Measurements from ENCODE around the gene ZFAND3. TPM values are rescaled to one million over a fixed set of nuclear protein-coding genes. Genes with fewer than 3 reads are reported as not detected.

The ZFAND3 gene
- total and polyA plus RNA-seq, 2 of the 4 experiments (the other 2 are of a cell fraction), result 10.9 to 26.7 TPM

DNA sequence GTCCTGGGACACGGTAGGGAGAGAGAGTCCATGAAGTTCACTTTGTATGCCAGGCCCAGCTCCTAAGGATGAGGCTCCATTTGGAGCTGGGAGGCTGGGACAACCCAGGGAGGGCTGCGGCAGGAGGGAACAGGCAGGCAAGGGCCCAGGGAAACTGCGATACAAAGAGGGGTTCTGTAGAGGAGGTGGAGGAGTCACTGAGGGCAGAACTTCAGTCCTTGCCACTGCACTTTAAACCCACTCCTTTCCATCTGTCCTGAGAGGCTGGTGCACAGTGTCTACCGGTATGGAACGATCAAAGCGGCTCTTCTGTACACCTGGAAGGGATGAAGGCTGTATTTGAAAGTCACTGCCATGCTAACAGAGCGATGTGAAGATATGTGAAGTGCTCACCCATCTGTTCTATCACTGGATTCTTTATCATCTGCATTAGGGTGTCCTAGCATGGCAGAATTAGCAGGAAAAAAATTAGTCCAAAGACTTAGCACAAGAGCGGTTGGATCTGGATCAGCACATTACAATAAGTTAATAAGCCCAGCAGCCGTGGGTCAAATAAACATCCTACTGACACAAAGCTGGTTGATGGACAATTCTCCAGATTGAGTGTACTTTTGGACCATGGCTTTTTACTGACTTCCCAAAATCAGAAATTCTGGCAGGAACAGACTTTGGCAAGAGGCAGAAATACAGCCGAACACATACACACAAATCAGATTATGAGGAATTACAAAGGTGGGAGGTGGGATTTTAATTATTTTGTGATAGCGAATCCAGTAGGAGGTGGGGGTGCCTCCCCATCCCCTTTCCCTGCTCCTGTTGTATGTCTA, 20.9 kb upstream of the ZFAND3 start:
- H3K27me3 ChIP-seq (ENCODE audit: control insufficient read depth, insufficient read depth, low read length), result peaks cover 8% of the 10 kb centered on the region
- H3K9ac ChIP-seq (ENCODE audit: low read depth, low read length), result no peak overlapping the region
- no peak overlapping the region for H2BK5ac ChIP-seq (ENCODE audit: low read depth, low read length, poor library complexity, severe bottlenecking)
- BruUV-seq (replicated peaks), result no TSS peak
- H2AK5ac ChIP-seq (ENCODE audit: low read depth, low read length), result no peak overlapping the region
- no peak for TF ChIP-seq MXI1 (IDR thresholded peaks at IDR 0.05; ENCODE audit: borderline replicate concordance, low read depth, low read length)
- no peak for TF ChIP-seq RFX5 (IDR thresholded peaks at IDR 0.05; ENCODE audit: low read depth, low read length)
- TF ChIP-seq, protein P1, sequence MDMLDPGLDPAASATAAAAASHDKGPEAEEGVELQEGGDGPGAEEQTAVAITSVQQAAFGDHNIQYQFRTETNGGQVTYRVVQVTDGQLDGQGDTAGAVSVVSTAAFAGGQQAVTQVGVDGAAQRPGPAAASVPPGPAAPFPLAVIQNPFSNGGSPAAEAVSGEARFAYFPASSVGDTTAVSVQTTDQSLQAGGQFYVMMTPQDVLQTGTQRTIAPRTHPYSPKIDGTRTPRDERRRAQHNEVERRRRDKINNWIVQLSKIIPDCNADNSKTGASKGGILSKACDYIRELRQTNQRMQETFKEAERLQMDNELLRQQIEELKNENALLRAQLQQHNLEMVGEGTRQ (IDR thresholded peaks at IDR 0.05; ENCODE audit: low read depth, low read length), result no peak
- no peak overlapping the region for H3K18ac ChIP-seq (ENCODE audit: low read depth, low read length)
- no peak overlapping the region for H3K56ac ChIP-seq (ENCODE audit: extremely low read depth, insufficient read depth, low read length)
- DNase-seq, result no peak
- H2BK120ac ChIP-seq (ENCODE audit: low read depth, low read length), result no peak overlapping the region
- CTCF ChIA-PET, result no interaction called here
- no peak overlapping the region for H2AK9ac ChIP-seq (replicated peaks; ENCODE audit: low read depth, low read length, poor library complexity)
- H3K79me1 ChIP-seq (ENCODE audit: low read depth in 1 of 2, low read length in 2 of 2), result no peaks in the 10 kb centered on the region
- no peaks in the 10 kb centered on the region for H3K9me3 ChIP-seq (ENCODE audit: control insufficient read depth, insufficient read depth, low read length)
- no peak overlapping the region for H3K4ac ChIP-seq (ENCODE audit: low read depth, low read length)
- no peak overlapping the region for H2BK15ac ChIP-seq (ENCODE audit: low read depth, low read length)
- H3K23ac ChIP-seq (ENCODE audit: low read depth, low read length), result no peak overlapping the region
- POLR2A ChIA-PET (ENCODE audit: unreplicated experiment), result no interaction called here
- H3K9me1 ChIP-seq (ENCODE audit: insufficient read depth, low read length), result no peaks in the 10 kb centered on the region
- no peak overlapping the region for H4K5ac ChIP-seq (ENCODE audit: low read depth, low read length)
- dilution Hi-C loops (cut with HindIII; ENCODE audit: low sequenced_read_pairs, unreplicated experiment), result no loop called here
- no peaks in the 10 kb centered on the region for H3K36me3 ChIP-seq (ENCODE audit: control insufficient read depth, insufficient read depth, low read length)
- no peak overlapping the region for H3K14ac ChIP-seq (replicated peaks; ENCODE audit: low read depth, low read length)
- H3K4me1 ChIP-seq (ENCODE audit: control insufficient read depth, insufficient read depth, low read length), result 0 out of 2 replicates have a peak, but pooled peaks cover 2% of the 10 kb centered on the region
- no peak overlapping the region for H3K27ac ChIP-seq (ENCODE audit: insufficient read depth, low read length)
- no peak overlapping the region for H4K8ac ChIP-seq (ENCODE audit: low read depth in 2 of 2, low read length in 2 of 2)
- ATAC-seq (ENCODE audit: low read depth), result no peak
- no peaks in the 10 kb centered on the region; the same call in 1 of the 2 replicates for H4K20me1 ChIP-seq (ENCODE audit: insufficient read depth, low read length)
- no peak overlapping the region for H3K4me3 ChIP-seq (ENCODE audit: insufficient read depth, low read depth, low read length)
- no peak overlapping the region for H2AFZ ChIP-seq (replicated peaks; ENCODE audit: low read length, poor library complexity)
- H4K91ac ChIP-seq (ENCODE audit: insufficient read depth, low read depth, low read length), result no peak overlapping the region
- intact Hi-C loops (cut with micrococcal nuclease), result loop anchor here (10.0 kb wide), 1 partner anchor 316 kb away; no protein-coding TSS in a partner anchor
- in situ Hi-C loops (cut with MboI; ENCODE audit: low sequenced_read_pairs), result no loop called here
- H2BK20ac ChIP-seq (ENCODE audit: low read depth, low read length), result no peak overlapping the region
- 100% methylated on average over 1 of the region's 11 CpGs; no CpG with 5 or more reads in 1 of the 2 experiments for WGBS, 2 experiments (ENCODE audit: extremely low coverage in 2 of 2, insufficient read length in 1 of 2)
- H3K4me2 ChIP-seq (ENCODE audit: low read depth, low read length), result no peak overlapping the region

Data from IMR-90 (cell line).